ENCODE measurements around the gene IL25.
"Not testable (repeated sequence)": the region's sequence is repeated elsewhere in the genome, so short reads cannot be mapped to it uniquely, and the experiment has no call there.

The IL25 gene

DNA sequence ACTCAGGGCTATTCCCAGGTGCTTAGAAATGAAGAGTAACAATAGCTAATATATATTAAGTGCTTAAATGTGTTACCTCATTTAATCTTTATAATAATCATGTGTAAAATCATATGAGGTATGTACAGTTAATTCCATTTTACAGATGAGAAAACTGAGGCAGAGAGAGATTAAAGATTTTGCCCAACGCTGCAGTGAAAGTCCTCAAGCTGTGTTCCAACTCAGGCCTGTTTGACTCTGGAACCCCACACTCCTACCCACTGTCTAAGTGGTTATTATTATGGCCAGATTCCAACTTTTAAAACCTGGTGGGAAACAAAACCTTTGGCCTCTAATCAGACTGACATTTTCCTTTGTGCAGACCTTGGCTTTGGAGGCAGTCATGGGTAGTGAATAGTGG, 14.4 kb downstream of the IL25 start:
- DNase-seq (ENCODE audit: extremely low read depth, insufficient read length) = no peak
- no peak overlapping the region for H3K4me3 ChIP-seq (replicated peaks; ENCODE audit: low read depth, low read length)
- no peaks in the 10 kb centered on the region for H3K36me3 ChIP-seq (ENCODE audit: control insufficient read depth, insufficient read depth, low read length)
- no peaks in the 10 kb centered on the region; the same call in 1 of the 2 replicates for H3K27me3 ChIP-seq (replicated peaks; ENCODE audit: control insufficient read depth, insufficient read depth, low read length)
- TF ChIP-seq, protein P1, sequence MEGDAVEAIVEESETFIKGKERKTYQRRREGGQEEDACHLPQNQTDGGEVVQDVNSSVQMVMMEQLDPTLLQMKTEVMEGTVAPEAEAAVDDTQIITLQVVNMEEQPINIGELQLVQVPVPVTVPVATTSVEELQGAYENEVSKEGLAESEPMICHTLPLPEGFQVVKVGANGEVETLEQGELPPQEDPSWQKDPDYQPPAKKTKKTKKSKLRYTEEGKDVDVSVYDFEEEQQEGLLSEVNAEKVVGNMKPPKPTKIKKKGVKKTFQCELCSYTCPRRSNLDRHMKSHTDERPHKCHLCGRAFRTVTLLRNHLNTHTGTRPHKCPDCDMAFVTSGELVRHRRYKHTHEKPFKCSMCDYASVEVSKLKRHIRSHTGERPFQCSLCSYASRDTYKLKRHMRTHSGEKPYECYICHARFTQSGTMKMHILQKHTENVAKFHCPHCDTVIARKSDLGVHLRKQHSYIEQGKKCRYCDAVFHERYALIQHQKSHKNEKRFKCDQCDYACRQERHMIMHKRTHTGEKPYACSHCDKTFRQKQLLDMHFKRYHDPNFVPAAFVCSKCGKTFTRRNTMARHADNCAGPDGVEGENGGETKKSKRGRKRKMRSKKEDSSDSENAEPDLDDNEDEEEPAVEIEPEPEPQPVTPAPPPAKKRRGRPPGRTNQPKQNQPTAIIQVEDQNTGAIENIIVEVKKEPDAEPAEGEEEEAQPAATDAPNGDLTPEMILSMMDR (IDR thresholded peaks at IDR 0.05; ENCODE audit: insufficient read depth, low read length, poor library complexity, severe bottlenecking) = no peak

DNA sequence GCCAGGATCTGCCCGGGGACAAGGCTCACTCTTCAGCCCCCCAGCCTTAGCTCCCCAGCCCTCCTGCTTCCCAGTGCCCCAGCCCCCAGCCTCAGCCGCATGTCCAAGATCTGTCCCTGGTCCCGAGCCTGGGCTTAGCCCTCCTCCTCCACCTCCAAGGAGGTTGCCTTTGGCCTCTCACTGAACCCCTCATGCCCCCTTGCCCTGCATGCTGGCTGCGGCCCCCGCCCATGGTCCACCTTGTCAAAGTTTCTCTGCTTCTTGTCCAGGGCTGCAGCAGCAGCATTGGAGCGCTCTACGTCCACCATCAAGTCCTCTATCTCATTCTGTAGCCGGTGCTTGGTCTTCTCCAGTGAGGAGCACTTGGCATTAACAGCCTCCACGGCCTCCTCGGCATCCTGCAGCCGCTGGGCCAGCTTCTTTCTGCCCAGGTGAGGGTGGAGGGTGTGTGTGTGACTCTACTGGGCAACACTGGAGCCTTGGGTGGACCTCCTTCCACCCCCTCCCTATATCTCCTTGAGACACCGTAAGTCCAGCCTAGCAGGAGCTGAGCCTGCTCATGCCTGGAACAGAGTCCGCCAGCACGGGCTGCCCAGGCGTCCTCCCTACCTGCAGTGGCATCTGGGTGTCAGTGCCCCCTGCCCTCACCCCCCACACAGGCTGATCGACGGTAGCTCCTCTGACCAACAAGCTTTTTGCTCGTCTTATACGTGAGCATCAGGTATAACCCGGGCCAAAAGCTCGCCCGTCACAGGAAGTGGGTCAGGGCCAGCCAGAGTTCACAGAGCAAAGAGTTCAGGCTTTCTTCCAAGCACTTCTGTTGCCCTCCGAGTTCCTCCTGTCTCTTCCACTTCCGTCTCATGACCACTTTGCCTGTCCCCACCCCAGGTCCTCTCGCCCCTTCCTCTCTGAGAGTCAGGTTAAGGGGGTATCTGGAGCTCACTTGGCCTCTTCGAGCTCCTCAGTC, 15.6 kb downstream of the IL25 start:
- TF ChIP-seq, protein P1 (IDR thresholded peaks at IDR 0.05; ENCODE audit: insufficient read depth, low read length, poor library complexity, severe bottlenecking) = no peak
- Histone ChIP-seq H3K36me3 (ENCODE audit: control insufficient read depth, insufficient read depth, low read length) (no peaks in the 10 kb centered on the region), H3K27me3 (replicated peaks; ENCODE audit: control insufficient read depth, insufficient read depth, low read length) (no peaks in the 10 kb centered on the region; the same call in 1 of the 2 replicates), H3K4me3 (replicated peaks; ENCODE audit: low read depth, low read length) (no peak overlapping the region)
- DNase-seq (ENCODE audit: extremely low read depth, insufficient read length) = no peak

DNA sequence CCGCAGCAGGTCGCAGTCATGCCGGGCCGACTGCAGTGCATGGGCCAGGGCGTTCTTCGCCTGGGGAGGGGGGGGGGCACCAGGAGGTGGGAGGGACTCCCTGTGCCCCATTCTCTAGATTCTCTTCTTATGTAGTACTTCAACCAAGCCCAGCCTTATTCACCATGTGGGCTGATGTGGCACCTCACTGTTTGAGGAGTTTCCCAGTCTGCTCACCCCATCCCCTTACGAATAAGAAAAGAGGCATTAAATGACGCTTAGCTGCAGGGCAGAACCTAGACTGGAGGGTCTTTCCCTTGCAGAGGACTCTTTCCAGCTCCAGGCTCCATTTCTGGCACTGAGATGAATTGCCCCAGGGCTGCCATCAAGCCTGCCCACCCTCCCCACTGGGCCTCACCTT, 16.4 kb downstream of the IL25 start:
- Histone ChIP-seq H3K27me3 (replicated peaks; ENCODE audit: control insufficient read depth, insufficient read depth, low read length) (no peaks in the 10 kb centered on the region; the same call in 1 of the 2 replicates), H3K36me3 (ENCODE audit: control insufficient read depth, insufficient read depth, low read length) (no peaks in the 10 kb centered on the region), H3K4me3 (replicated peaks; ENCODE audit: low read depth, low read length) (no peak overlapping the region)
- TF ChIP-seq, protein P1 (IDR thresholded peaks at IDR 0.05; ENCODE audit: insufficient read depth, low read length, poor library complexity, severe bottlenecking) = no peak
- DNase-seq (ENCODE audit: extremely low read depth, insufficient read length) = no peak

DNA sequence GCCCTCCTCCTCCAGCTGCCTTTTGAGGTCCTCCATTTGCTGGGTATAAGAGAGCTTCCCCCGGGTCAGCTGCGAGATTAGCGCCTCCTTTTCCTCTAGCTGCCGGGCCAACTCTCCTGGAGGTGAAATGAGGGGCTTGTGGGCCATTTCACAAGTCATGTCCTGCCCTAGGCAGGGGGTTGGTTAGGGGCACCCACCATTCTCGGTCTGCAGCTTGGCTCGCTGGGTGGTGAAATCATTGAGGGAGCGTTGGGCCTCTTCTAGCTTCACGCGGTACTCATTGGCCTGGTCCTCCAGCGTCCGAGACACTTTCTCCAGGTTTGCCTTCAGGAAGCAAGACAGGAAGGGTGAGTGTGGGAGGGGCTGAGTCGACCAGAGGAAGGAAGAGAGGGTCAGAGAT, 16.8 kb downstream of the IL25 start:
- no peaks in the 10 kb centered on the region for H3K36me3 ChIP-seq (ENCODE audit: control insufficient read depth, insufficient read depth, low read length)
- TF ChIP-seq, protein P1 (IDR thresholded peaks at IDR 0.05; ENCODE audit: insufficient read depth, low read length, poor library complexity, severe bottlenecking) = no peak
- no peak overlapping the region for H3K4me3 ChIP-seq (replicated peaks; ENCODE audit: low read depth, low read length)
- no peaks in the 10 kb centered on the region; the same call in 1 of the 2 replicates for H3K27me3 ChIP-seq (replicated peaks; ENCODE audit: control insufficient read depth, insufficient read depth, low read length)
- DNase-seq (ENCODE audit: extremely low read depth, insufficient read length) = no peak

DNA sequence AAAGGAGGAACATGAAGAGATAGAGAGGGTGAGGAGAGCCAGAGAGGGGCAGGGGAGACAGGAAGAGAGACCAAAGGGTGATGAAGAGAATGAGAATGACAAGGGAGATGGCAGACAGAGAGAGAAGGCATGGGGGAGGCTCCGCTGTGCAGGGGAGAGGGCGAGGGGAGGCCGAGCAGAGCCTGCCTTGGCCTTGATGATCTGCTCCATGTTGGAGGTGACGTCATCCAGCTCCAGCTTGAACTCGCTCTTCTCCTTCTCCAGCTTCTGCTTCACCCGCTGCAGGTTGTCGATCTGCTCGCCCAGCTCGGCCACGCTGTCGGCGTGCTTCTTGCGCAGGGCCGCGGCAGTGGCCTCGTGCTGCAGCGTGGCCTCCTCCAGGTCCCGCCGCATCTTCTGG, 17.3 kb downstream of the IL25 start:
- DNase-seq (ENCODE audit: extremely low read depth, insufficient read length); H3K27me3 ChIP-seq (replicated peaks; ENCODE audit: control insufficient read depth, insufficient read depth, low read length); H3K4me3 ChIP-seq (replicated peaks; ENCODE audit: low read depth, low read length); H3K36me3 ChIP-seq (ENCODE audit: control insufficient read depth, insufficient read depth, low read length): not testable (repeated sequence)

DNA sequence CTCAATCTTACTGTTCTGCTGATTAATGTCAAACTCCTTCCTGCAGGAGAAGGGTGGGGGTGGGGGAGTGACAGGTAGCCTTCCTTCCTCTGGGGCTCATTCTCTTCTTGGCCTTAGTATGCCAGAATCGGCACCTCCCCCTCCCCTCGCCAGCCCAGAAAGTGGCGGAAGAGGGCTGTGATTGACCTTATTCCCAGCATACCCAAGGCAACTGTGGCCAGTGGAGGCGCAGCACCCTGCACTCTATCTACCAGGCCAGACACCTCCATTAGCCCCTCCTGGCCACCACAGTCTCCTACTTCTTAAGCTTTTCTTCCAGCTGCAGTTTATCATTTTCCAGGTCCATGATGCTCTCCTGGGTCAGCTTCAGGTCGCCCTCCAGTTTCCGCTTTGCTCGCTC, 20.0 kb downstream of the IL25 start:
- DNase-seq (ENCODE audit: extremely low read depth, insufficient read length) = no peak
- Histone ChIP-seq H3K27me3 (replicated peaks; ENCODE audit: control insufficient read depth, insufficient read depth, low read length) (no peaks in the 10 kb centered on the region), H3K36me3 (ENCODE audit: control insufficient read depth, insufficient read depth, low read length) (no peaks in the 10 kb centered on the region), H3K4me3 (replicated peaks; ENCODE audit: low read depth, low read length) (no peak overlapping the region)
- TF ChIP-seq, protein P1 (IDR thresholded peaks at IDR 0.05; ENCODE audit: insufficient read depth, low read length, poor library complexity, severe bottlenecking) = no peak

All from GM06990 (cell line).